ENCODE measurements around the gene USP20.
"Not testable (repeated sequence)": the region's sequence is repeated elsewhere in the genome, so short reads cannot be mapped to it uniquely, and the experiment has no call there.

The USP20 gene

GRCh38 chr9:129835128-129835859 lies at the start of gene USP20, which contains the start of gene C9orf78:
USP20 (plus strand) TSS chr9:129835458; CDS start chr9:129852556, 17,098 bp downstream.
C9orf78 (minus strand) TSS chr9:129835275; CDS start chr9:129835221, 54 bp downstream.
- peak; percentile 93 to 95 (median 94) for DNase-seq (ENCODE audit: low read depth in 3 of 3, low spot score in 1 of 3)

GRCh38 chr9:129785866-129786265 lies 49.4 kb upstream of the USP20 start:
- no peak for DNase-seq (ENCODE audit: low read depth in 3 of 3, low spot score in 1 of 3)

- DNase-seq (ENCODE audit: low read depth in 3 of 3, low spot score in 1 of 3) = no peak
These were observed 48.8 kb upstream of the USP20 start for GRCh38 chr9:129786481-129786880.

- DNase-seq (ENCODE audit: low read depth in 3 of 3, low spot score in 1 of 3) = no peak
These were observed 40.7 kb upstream of the USP20 start for GRCh38 chr9:129794549-129794948.

GRCh38 chr9:129796029-129796428 lies 39.2 kb upstream of the USP20 start:
- not testable (repeated sequence) for DNase-seq (ENCODE audit: low read depth in 3 of 3, low spot score in 1 of 3)

GRCh38 chr9:129798973-129799372 lies 36.3 kb upstream of the USP20 start:
- DNase-seq (ENCODE audit: low read depth in 3 of 3, low spot score in 1 of 3) = no peak

GRCh38 chr9:129801504-129801903 lies 33.8 kb upstream of the USP20 start:
- no peak for DNase-seq (ENCODE audit: low read depth in 3 of 3, low spot score in 1 of 3)

- DNase-seq (ENCODE audit: low read depth in 3 of 3, low spot score in 1 of 3) = peak; percentile 86 to 92 (median 87)
These were observed 32.2 kb upstream of the USP20 start, which contains the start of gene TOR1B for GRCh38 chr9:129802833-129803675. TOR1B (plus strand) TSS chr9:129803184; CDS start chr9:129803213, 29 bp downstream.

GRCh38 chr9:129803676-129804060 lies 31.6 kb upstream of the USP20 start:
- no peak for DNase-seq (ENCODE audit: low read depth in 3 of 3, low spot score in 1 of 3)

GRCh38 chr9:129806061-129806460 lies 29.2 kb upstream of the USP20 start:
- DNase-seq (ENCODE audit: low read depth in 3 of 3, low spot score in 1 of 3) = no peak

- DNase-seq (ENCODE audit: low read depth in 3 of 3, low spot score in 1 of 3) = no peak
These were observed 25.9 kb upstream of the USP20 start for GRCh38 chr9:129809346-129809745.

GRCh38 chr9:129810116-129810515 lies 25.1 kb upstream of the USP20 start:
- no peak for DNase-seq (ENCODE audit: low read depth in 3 of 3, low spot score in 1 of 3)

- DNase-seq (ENCODE audit: low read depth in 3 of 3, low spot score in 1 of 3) = no peak
These were observed 24.5 kb upstream of the USP20 start for GRCh38 chr9:129810788-129811187.

GRCh38 chr9:129811967-129812363 lies 23.3 kb upstream of the USP20 start:
- DNase-seq (ENCODE audit: low read depth in 3 of 3, low spot score in 1 of 3) = no peak

- DNase-seq (ENCODE audit: low read depth in 3 of 3, low spot score in 1 of 3) = no peak
These were observed 22.9 kb upstream of the USP20 start for GRCh38 chr9:129812385-129812784.

- no peak for DNase-seq (ENCODE audit: low read depth in 3 of 3, low spot score in 1 of 3)
These were observed 21.6 kb upstream of the USP20 start for GRCh38 chr9:129813661-129814060.

- DNase-seq (ENCODE audit: low read depth in 3 of 3, low spot score in 1 of 3) = no peak
These were observed 20.6 kb upstream of the USP20 start for GRCh38 chr9:129814432-129815223.

GRCh38 chr9:129815278-129815677 lies 20.0 kb upstream of the USP20 start:
- no peak for DNase-seq (ENCODE audit: low read depth in 3 of 3, low spot score in 1 of 3)

- DNase-seq (ENCODE audit: low read depth in 3 of 3, low spot score in 1 of 3) = no peak
These were observed 18.5 kb upstream of the USP20 start for GRCh38 chr9:129816501-129817435.

GRCh38 chr9:129822898-129823541 lies 12.2 kb upstream of the USP20 start:
- DNase-seq (ENCODE audit: low read depth in 3 of 3, low spot score in 1 of 3) = no peak
